Fibroblast of pulmonary artery (primary cell): ENCODE measurements around the gene CD180.

ENCODE experiments used
- DNase-seq: peaks from one replicate; pipeline ENCODE4 v3.0.0-alpha.2; 2010; ENCODE audit warnings: low read depth
- H3K4me3 ChIP-seq: replicated peaks from 2 replicates; pipeline ENCODE4 v1.5.1; 2011; ENCODE audit warnings: low read depth, mild to moderate bottlenecking, control low read depth, low read length, moderate library complexity
- TF ChIP-seq, protein P1 (sequence below): IDR thresholded peaks from 2 replicates; pipeline ENCODE4 v1.5.1; 2011; ENCODE audit warnings: mild to moderate bottlenecking, control low read depth, low read length, inconsistent platforms; ENCODE audit errors: missing control alignments

The CD180 gene

DNA sequence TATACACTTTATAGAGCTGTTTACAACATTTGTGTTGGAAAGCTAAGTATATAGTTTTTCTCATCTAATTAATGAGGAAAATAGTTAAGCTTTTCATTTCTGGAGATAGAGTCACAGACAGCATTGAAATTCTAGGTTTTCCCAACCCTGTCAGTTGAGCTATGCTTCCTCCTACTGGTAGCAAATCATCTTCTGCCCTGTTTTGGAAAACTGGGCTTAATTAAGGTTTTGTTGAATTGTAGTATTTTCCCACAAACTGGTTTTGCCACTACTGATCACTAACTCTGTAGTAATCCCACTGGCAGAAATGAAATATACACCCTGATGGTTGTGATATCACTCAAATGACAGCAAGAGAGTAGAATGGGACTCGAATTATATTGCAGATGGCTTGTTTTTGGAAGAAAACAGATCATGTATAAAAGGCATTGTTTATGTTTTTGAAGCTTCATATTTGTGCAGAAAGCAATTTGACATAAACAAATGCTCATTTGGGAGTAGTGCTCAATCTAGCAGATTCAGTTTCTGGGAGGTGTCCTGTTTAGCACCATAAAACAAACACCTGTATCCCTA is 46.6 kb downstream of the CD180 start:
- peak; percentile 63 for DNase-seq

DNA sequence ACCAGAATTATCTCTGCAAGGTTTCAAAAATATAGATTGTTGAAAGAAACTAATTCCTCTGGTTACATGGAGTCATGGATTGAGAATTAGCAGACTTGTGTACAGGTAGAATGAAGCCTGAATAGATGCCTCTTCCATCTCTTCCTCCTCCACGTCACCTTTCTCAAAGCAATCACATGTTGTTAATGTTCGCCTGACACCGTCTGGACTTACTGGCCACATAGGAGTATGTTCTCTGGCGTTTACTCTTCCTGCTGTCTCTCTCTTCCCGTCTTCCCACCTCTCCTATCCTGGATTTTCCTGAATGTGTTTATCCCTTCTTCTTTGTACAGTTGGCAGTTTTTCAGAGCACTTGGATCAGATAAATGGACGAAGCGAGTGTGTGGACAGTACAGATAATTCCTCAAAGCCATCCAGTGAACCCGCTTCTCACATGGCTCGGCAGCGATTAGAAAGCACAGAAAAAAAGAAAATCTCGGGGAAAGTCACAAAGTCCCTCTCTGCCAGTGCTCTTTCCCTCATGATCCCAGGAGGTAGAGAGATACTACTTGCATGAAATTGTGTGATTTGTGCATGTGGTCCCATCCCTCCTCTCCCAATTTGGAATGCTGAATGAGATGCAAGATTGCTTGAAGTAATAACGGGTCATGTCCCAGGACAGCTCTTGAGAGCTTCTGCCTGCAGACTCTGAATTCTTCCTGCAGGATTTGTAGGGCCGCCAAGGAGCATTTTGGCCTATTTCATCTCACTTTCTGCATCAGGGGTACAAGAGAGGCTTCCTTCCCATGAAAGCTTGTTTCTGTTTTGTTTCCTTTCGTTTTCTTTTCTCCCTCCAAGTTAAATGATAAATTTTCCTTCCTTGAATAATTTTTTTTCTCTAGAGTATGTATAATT is 47.3 kb downstream of the CD180 start:
- TF ChIP-seq, protein P1, sequence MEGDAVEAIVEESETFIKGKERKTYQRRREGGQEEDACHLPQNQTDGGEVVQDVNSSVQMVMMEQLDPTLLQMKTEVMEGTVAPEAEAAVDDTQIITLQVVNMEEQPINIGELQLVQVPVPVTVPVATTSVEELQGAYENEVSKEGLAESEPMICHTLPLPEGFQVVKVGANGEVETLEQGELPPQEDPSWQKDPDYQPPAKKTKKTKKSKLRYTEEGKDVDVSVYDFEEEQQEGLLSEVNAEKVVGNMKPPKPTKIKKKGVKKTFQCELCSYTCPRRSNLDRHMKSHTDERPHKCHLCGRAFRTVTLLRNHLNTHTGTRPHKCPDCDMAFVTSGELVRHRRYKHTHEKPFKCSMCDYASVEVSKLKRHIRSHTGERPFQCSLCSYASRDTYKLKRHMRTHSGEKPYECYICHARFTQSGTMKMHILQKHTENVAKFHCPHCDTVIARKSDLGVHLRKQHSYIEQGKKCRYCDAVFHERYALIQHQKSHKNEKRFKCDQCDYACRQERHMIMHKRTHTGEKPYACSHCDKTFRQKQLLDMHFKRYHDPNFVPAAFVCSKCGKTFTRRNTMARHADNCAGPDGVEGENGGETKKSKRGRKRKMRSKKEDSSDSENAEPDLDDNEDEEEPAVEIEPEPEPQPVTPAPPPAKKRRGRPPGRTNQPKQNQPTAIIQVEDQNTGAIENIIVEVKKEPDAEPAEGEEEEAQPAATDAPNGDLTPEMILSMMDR, result no peak
- no peak for DNase-seq
- peak overlapping the region; percentile 28 for H3K4me3 ChIP-seq

More for the DNA sequence above, 46.6 kb downstream of the CD180 start:
- no peak overlapping the region for H3K4me3 ChIP-seq
- TF ChIP-seq, protein P1, result peak; percentile 70

DNA sequence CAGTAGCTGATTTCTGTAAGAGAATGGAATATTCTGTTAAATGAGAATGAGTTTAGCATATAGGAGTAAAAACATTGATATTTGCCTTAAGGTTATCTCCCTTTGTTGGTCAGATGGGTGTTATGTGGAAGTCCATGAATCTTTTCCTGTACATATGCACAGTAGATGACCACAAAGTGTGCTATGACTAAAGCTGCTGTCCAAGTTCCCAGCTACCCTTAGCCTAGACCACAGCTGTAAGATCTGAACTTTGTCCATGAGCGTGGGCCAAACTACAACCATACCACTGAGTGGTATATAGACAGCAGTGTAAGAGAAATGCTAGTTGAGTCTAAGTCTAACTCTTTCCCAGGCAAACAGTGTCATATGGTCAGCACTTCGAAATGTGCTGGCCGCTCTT is 48.8 kb downstream of the CD180 start:
- peak; percentile 21 for DNase-seq
- H3K4me3 ChIP-seq, result no peak overlapping the region
- TF ChIP-seq, protein P1, result no peak

DNA sequence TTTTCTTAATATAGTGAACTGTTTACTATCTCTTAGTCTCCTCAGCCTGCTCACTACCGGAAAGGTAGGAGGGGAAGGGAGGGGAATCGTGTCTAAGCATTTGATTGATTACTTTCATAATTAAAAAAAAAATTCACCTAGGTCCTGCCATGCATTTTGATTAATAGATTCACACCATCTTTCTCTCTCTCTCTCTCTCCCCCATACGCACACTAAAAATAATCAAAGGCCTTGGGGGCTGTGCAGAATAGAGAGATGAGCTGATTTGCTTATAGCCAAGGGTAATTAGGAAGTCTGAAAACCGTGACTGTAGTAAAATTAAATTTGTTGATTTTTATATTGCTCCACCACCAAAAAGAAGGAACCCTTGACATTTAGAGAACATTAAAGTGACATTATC is 49.6 kb downstream of the CD180 start:
- DNase-seq, result no peak
- TF ChIP-seq, protein P1, result no peak
- H3K4me3 ChIP-seq, result no peak overlapping the region

DNA sequence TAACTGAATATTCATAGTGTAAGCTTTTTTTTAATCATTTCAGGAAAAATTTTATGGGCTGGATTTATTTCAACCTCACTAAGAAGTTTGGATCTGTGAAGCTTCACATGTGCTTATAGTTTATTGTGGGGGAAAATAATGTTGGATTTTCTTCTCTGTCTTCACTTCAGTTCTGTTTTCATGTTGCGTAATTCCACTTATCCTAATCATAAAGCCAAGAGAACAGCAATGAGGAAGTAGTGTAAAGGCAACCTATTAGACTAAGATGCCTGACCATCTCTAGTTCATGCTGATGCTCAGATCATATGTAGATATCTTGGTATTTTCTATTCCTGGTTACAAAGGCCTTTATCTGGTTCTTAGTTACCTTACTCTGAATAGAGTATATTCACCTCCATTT is 50.0 kb downstream of the CD180 start:
- H3K4me3 ChIP-seq, result no peak overlapping the region
- peak; percentile 45 for DNase-seq
- TF ChIP-seq, protein P1, result no peak

DNA sequence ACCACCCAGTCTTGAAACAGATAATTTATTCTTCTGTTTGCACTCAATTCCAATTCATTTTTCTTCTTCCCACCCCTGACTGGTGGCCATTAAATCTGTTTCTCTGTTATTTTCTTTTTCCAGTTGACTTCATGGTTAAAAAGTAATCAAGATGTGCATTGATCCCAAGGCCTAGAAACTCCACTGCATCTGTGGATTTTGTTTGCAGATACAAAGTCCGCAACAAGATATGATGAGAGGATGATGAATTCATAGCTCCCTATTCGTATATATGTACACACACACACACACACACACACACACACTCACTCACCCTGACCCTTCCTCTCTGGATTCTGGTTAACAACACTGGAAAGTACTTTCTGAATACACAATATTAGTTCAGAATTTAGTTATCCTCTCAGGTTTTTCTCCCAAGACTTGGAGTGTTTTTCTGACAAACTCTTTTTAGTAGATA is 52.4 kb downstream of the CD180 start:
- H3K4me3 ChIP-seq, result no peak overlapping the region
- TF ChIP-seq, protein P1, result no peak
- DNase-seq, result no peak
